Mammary epithelial cell (primary cell): Measurements from ENCODE around the gene FAT1.

Experiments used
- EZH2 ChIP-seq: IDR thresholded peaks from 2 replicates; pipeline ENCODE4 v1.6.1; 2012; ENCODE audit warnings: low read length, inconsistent platforms, borderline replicate concordance
- TF ChIP-seq, protein P1 (sequence below), 2 donors: IDR thresholded peaks in 1 of 2; conservative IDR thresholded peaks in 1 of 2; 2 replicates each; pipeline ENCODE4 v1.5.1; 2011 to 2012; ENCODE audit warnings: inconsistent platforms in 2 of 2, low read length in 2 of 2, mild to moderate bottlenecking in 2 of 2, control low read depth in 1 of 2, low read depth in 1 of 2; ENCODE audit not compliant: insufficient read depth in 1 of 2; ENCODE audit errors: extremely low read depth in 1 of 2

DNA sequence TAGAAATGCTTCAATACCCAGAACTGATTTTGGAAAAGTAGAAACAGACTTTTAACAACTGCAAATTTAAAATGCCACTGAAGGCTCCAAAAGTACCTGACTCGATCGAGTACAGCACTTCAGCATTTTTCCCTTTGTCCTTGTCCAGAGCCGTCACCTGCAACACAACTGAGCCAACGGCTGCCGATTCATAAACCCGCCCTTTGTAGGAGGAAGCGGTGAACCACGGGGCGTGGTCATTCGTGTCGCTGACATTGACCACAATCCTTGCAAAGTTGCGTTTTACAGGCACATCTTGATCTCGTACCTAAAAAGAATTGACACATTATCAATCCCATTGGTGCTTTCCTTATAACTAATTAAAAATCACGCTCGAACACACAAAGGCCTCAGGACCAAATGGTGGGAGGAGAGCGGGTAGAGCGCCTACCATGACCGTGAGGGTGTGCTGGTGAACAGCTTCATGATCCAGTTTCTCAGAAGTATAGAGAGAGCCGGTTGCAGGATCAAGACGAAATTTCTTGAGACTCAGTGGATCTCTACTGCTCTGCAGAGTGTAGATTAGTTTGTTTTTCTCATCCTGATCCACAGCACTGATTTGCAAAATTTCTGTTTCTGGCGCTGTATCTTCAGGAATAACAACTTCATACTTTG, 95.5 kb downstream of the FAT1 start:
- TF ChIP-seq, protein P1, sequence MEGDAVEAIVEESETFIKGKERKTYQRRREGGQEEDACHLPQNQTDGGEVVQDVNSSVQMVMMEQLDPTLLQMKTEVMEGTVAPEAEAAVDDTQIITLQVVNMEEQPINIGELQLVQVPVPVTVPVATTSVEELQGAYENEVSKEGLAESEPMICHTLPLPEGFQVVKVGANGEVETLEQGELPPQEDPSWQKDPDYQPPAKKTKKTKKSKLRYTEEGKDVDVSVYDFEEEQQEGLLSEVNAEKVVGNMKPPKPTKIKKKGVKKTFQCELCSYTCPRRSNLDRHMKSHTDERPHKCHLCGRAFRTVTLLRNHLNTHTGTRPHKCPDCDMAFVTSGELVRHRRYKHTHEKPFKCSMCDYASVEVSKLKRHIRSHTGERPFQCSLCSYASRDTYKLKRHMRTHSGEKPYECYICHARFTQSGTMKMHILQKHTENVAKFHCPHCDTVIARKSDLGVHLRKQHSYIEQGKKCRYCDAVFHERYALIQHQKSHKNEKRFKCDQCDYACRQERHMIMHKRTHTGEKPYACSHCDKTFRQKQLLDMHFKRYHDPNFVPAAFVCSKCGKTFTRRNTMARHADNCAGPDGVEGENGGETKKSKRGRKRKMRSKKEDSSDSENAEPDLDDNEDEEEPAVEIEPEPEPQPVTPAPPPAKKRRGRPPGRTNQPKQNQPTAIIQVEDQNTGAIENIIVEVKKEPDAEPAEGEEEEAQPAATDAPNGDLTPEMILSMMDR (conservative IDR thresholded peaks at IDR 0.05 in 1 of 2, IDR thresholded peaks at IDR 0.05 in 1 of 2; ENCODE audit: extremely low read depth in 1 of 2, insufficient read depth in 1 of 2, low read depth in 1 of 2, low read length in 2 of 2): no peak
- TF ChIP-seq EZH2: no peak
